ENCODE results near the gene SLC39A2. TPM values are rescaled to one million over a fixed set of nuclear protein-coding genes. Genes with fewer than 3 reads are reported as not detected.

SLC39A2 gene
- total RNA-seq, 2 experiments from 2014 or later: not detected

DNA sequence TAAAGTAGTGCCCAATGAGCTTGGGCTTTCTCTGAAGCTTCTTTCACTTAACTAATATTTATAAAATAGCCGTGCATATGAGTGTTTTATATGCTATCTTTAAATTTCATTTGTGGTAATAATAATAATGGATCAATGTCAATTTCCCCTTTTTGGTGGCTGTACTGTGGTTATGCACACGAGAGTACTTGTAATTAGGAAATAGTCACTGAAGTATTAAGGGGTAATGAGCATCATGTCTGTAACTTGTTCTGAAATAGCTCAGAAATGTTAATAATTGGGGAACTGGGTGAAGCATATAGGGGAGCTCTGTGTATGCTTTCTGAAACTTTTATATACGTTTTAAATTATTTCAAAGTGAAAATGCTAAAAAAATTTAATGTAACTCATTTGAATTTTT is 51.5 kb downstream of the SLC39A2 start:
- no peak overlapping the region for H3K4me3 Mint-ChIP-seq
- POLR2A ChIA-PET: no interaction called here
- TF ChIP-seq, protein P1, sequence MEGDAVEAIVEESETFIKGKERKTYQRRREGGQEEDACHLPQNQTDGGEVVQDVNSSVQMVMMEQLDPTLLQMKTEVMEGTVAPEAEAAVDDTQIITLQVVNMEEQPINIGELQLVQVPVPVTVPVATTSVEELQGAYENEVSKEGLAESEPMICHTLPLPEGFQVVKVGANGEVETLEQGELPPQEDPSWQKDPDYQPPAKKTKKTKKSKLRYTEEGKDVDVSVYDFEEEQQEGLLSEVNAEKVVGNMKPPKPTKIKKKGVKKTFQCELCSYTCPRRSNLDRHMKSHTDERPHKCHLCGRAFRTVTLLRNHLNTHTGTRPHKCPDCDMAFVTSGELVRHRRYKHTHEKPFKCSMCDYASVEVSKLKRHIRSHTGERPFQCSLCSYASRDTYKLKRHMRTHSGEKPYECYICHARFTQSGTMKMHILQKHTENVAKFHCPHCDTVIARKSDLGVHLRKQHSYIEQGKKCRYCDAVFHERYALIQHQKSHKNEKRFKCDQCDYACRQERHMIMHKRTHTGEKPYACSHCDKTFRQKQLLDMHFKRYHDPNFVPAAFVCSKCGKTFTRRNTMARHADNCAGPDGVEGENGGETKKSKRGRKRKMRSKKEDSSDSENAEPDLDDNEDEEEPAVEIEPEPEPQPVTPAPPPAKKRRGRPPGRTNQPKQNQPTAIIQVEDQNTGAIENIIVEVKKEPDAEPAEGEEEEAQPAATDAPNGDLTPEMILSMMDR (IDR thresholded peaks at IDR 0.05): no peak

More for the DNA sequence above, 51.5 kb downstream of the SLC39A2 start:
- Mint-ChIP-seq H3K9me3 (no peaks in the 10 kb centered on the region), H3K27ac (no peak overlapping the region), H3K27me3 (no peaks in the 10 kb centered on the region), H3K4me1 (ENCODE audit: low read depth) (no peaks in the 10 kb centered on the region), H3K36me3 (ENCODE audit: low read depth) (no peaks in the 10 kb centered on the region)
- intact Hi-C loops (cut with micrococcal nuclease): no loop called here
- CTCF ChIA-PET: interaction anchor here (0.9 to 7.3 kb wide), 3 partner anchors 9 to 36 kb away, joined by 3 to 47 read pairs (median 4); no protein-coding TSS in a partner anchor
- no peak for ATAC-seq
- DNase-seq: no peak

Small RNA genes within 50 kb of the gene (microRNA-seq; reads per million reads assigned to microRNA genes)
- gene MIR6717 (ENCODE audit: borderline microRNAs expressed, borderline replicate concordance): not detected

Other genes starting within 250 kb of the SLC39A2 start
- not detected for gene EDDM3B, start 230.9 kb upstream of the SLC39A2 start, total RNA-seq
- gene RNASE6, start 218.0 kb upstream of the SLC39A2 start, total RNA-seq: under 1 TPM in 1 of 2 experiments, not detected in 1; 0.25 TPM
- gene RNASE1, start 196.4 kb upstream of the SLC39A2 start, total RNA-seq: not detected
- gene RNASE3, start 107.9 kb upstream of the SLC39A2 start, total RNA-seq: not detected
- not detected for gene RNASE2, start 43.8 kb upstream of the SLC39A2 start, total RNA-seq
- 10 to 100 TPM; 88.4 to 92.0 TPM for gene METTL17, start 9.3 kb upstream of the SLC39A2 start, total RNA-seq
- gene NDRG2, start 25.8 kb downstream of the SLC39A2 start, total RNA-seq: 1 to 10 TPM; 4.3 to 5.3 TPM
- not detected for gene TPPP2, start 30.9 kb downstream of the SLC39A2 start, total RNA-seq
- gene RNASE13, start 35.5 kb downstream of the SLC39A2 start, total RNA-seq: not detected
- gene RNASE7, start 43.1 kb downstream of the SLC39A2 start, total RNA-seq: not detected
- not detected for gene RNASE8, start 58.5 kb downstream of the SLC39A2 start, total RNA-seq
- gene ARHGEF40, start 71.0 kb downstream of the SLC39A2 start, total RNA-seq: under 1 TPM; 0.18 to 0.23 TPM
- gene ZNF219, start 99.4 kb downstream of the SLC39A2 start, total RNA-seq: 1 to 10 TPM; 7.2 to 8.2 TPM
- not detected for gene TMEM253, start 101.8 kb downstream of the SLC39A2 start, total RNA-seq
- under 1 TPM in 1 of 2 experiments, not detected in 1; 0.07 TPM for gene OR5AU1, start 156.8 kb downstream of the SLC39A2 start, total RNA-seq